ENCODE data around the gene GTF2F1.
A peak's percentile ranks its signal among the peaks of the same experiment; 100 is the strongest.

Gene GTF2F1

GRCh38 chr19:6423499-6424194 is 30.7 kb upstream of the GTF2F1 start:
- peak overlapping the region; percentile 86 for H3K4me2 ChIP-seq (ENCODE audit: low read length)

GRCh38 chr19:6421075-6422014 is 28.4 kb upstream of the GTF2F1 start:
- Histone ChIP-seq H3K27ac (ENCODE audit: low read depth, low read length, poor library complexity, severe bottlenecking) (no peak overlapping the region), H3K27me3 (ENCODE audit: insufficient read depth, low read length) (no peaks in the 10 kb centered on the region), H3K36me3 (ENCODE audit: insufficient read depth, low read length) (peaks cover 74% of the 10 kb centered on the region), H3F3A (ENCODE audit: insufficient read depth, low read length) (no peaks in the 10 kb centered on the region), H4K20me1 (ENCODE audit: insufficient read depth, low read length) (no peaks in the 10 kb centered on the region), H3K4me2 (ENCODE audit: low read length) (no peak overlapping the region), H2AFZ (ENCODE audit: low read length) (no peak overlapping the region), H3K4me3 (ENCODE audit: low read depth, low read length, poor library complexity, severe bottlenecking) (no peak overlapping the region), H3K79me2 (ENCODE audit: insufficient read depth, low read length) (peaks cover 43% of the 10 kb centered on the region), H3K9me2 (ENCODE audit: low read depth, low read length) (no peaks in the 10 kb centered on the region), H3K4me1 (ENCODE audit: insufficient read depth, low read length, severe bottlenecking) (peaks cover 23% of the 10 kb centered on the region), H3K9me3 (ENCODE audit: low read length) (no peaks in the 10 kb centered on the region), H3K9ac (ENCODE audit: low read length) (no peak overlapping the region)
- TF ChIP-seq EZH2 (IDR thresholded peaks at IDR 0.05; ENCODE audit: borderline replicate concordance, low read length) (no peak), CTCF (IDR thresholded peaks at IDR 0.05; ENCODE audit: low read length) (no peak)

More at GRCh38 chr19:6423499-6424194, 30.7 kb upstream of the GTF2F1 start:
- H3K36me3 ChIP-seq (ENCODE audit: insufficient read depth, low read length) = peaks cover 51% of the 10 kb centered on the region
- no peaks in the 10 kb centered on the region for H4K20me1 ChIP-seq (ENCODE audit: insufficient read depth, low read length)
- no peaks in the 10 kb centered on the region for H3F3A ChIP-seq (ENCODE audit: insufficient read depth, low read length)
- no peak overlapping the region for H2AFZ ChIP-seq (ENCODE audit: low read length)
- no peak overlapping the region for H3K27ac ChIP-seq (ENCODE audit: low read depth, low read length, poor library complexity, severe bottlenecking)
- H3K4me3 ChIP-seq (ENCODE audit: low read depth, low read length, poor library complexity, severe bottlenecking) = peak overlapping the region; percentile 94
- H3K9me3 ChIP-seq (ENCODE audit: low read length) = no peaks in the 10 kb centered on the region
- H3K9me2 ChIP-seq (ENCODE audit: low read depth, low read length) = no peaks in the 10 kb centered on the region
- H3K9ac ChIP-seq (ENCODE audit: low read length) = peak overlapping the region; percentile 86
- H3K79me2 ChIP-seq (ENCODE audit: insufficient read depth, low read length) = peaks cover 43% of the 10 kb centered on the region
- peaks cover 23% of the 10 kb centered on the region for H3K4me1 ChIP-seq (ENCODE audit: insufficient read depth, low read length, severe bottlenecking)
- TF ChIP-seq CTCF (IDR thresholded peaks at IDR 0.05; ENCODE audit: low read length) (no peak), EZH2 (IDR thresholded peaks at IDR 0.05; ENCODE audit: borderline replicate concordance, low read length) (no peak)
- H3K27me3 ChIP-seq (ENCODE audit: insufficient read depth, low read length) = no peaks in the 10 kb centered on the region

- Histone ChIP-seq H3K4me3 (ENCODE audit: low read depth, low read length, poor library complexity, severe bottlenecking) (no peak overlapping the region), H4K20me1 (ENCODE audit: insufficient read depth, low read length) (no peaks in the 10 kb centered on the region), H3K4me2 (ENCODE audit: low read length) (no peak overlapping the region), H3K79me2 (ENCODE audit: insufficient read depth, low read length) (peaks cover 37% of the 10 kb centered on the region), H3K27me3 (ENCODE audit: insufficient read depth, low read length) (no peaks in the 10 kb centered on the region), H3K9me2 (ENCODE audit: low read depth, low read length) (no peaks in the 10 kb centered on the region), H3K9me3 (ENCODE audit: low read length) (no peaks in the 10 kb centered on the region), H3K27ac (ENCODE audit: low read depth, low read length, poor library complexity, severe bottlenecking) (no peak overlapping the region), H3F3A (ENCODE audit: insufficient read depth, low read length) (no peaks in the 10 kb centered on the region), H2AFZ (ENCODE audit: low read length) (no peak overlapping the region), H3K9ac (ENCODE audit: low read length) (no peak overlapping the region), H3K36me3 (ENCODE audit: insufficient read depth, low read length) (peaks cover 95% of the 10 kb centered on the region), H3K4me1 (ENCODE audit: insufficient read depth, low read length, severe bottlenecking) (peaks cover 16% of the 10 kb centered on the region)
- TF ChIP-seq EZH2 (IDR thresholded peaks at IDR 0.05; ENCODE audit: borderline replicate concordance, low read length) (no peak), CTCF (IDR thresholded peaks at IDR 0.05; ENCODE audit: low read length) (no peak)
Measured at GRCh38 chr19:6418562-6418932, 25.6 kb upstream of the GTF2F1 start.

All from OCI-LY1 (cell line).